Skeletal muscle cell (primary cell): ENCODE results near the gene PPT2.

Experiments used
- DNase-seq: peaks from one replicate; pipeline ENCODE4 v3.0.0-alpha.2; 2010; ENCODE audit warnings: low read depth
- H3K4me3 ChIP-seq: 2 replicates; pipeline ENCODE4 v1.5.1; 2011; ENCODE audit warnings: low read depth, mild to moderate bottlenecking, control low read depth, low read length, moderate library complexity

The PPT2 gene

DNA sequence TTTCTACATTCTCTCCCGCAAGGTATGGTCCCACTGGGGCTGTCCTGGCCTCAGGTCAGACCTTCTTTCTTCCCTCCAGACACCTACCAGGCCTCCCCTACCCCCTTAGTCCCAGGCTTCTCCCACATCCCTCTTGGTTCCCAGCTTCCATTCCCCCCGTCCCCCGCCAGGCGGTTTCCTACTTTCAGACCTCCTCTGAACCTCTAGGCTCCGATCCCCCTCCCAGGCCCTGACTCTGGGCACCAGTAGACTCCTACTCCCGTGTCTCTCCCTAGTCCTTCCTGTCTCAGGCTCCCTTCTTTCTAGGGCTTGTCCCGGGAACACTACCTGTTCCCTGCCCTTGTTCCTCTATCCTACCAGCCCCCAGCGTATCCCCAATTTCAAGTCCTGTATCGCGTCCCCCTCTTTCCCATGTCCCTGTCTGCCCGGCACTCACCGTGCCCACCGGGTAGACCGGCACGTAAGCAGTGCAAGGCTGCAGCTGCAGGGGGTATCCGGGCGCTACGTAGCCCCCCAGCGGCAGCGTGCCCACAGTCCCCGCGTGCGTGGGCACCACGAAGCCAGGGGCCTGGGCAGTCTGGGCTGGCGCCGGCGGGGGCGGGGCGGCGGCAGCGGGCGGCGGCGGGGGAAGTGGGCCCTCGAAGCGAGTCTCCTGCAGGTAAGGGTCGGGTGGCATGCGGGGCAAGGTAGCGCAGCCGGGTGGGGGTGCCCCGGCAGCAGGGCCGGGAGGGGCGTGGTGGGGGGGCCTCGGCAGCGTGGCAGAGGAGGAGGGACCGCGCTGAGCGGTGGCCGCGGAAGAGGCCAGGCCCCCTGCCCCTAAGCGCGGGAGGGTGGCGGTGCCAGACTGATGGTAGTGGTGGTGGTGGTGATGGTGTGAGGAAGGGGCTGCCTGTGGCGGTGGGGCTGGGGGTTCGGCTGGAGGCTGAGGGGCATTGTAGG is 3.7 kb upstream of the PPT2 start:
- H3K4me3 ChIP-seq = no peak overlapping the region
- no peak for DNase-seq

DNA sequence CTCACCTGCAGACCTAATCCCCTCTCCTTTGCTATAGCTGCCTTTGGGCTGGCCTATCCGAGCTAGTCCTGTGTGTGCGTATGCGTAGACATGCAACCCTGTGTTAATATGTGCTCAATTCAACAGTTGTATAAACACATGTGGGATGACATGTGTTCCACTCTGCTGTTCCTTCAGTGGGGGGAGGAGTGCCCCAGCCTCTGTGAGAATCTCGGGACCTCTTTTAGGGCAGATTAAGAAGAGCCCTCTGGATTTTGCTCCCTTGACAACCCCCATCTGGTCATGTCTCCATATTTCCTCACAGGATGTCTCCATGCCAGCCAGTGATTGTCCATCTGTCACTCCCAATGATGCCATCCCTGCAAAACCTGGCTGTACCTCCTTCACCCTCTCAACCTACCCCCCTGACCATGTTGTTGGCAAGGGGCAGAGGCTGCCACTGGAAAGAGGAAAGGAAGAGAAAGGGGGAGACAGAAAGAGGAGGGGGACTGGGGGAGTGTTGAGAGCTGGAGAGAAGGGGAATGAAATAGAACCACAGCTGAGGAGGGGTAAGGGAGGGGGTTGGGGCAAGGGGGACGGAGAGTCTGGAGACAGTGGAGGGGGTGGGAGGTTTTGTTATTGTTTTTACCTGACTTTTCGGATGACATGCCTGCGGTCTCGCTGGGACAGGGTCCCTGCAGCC is 2.6 kb upstream of the PPT2 start:
- H3K4me3 ChIP-seq = peak overlapping the region; percentile 78
- DNase-seq = no peak

DNA sequence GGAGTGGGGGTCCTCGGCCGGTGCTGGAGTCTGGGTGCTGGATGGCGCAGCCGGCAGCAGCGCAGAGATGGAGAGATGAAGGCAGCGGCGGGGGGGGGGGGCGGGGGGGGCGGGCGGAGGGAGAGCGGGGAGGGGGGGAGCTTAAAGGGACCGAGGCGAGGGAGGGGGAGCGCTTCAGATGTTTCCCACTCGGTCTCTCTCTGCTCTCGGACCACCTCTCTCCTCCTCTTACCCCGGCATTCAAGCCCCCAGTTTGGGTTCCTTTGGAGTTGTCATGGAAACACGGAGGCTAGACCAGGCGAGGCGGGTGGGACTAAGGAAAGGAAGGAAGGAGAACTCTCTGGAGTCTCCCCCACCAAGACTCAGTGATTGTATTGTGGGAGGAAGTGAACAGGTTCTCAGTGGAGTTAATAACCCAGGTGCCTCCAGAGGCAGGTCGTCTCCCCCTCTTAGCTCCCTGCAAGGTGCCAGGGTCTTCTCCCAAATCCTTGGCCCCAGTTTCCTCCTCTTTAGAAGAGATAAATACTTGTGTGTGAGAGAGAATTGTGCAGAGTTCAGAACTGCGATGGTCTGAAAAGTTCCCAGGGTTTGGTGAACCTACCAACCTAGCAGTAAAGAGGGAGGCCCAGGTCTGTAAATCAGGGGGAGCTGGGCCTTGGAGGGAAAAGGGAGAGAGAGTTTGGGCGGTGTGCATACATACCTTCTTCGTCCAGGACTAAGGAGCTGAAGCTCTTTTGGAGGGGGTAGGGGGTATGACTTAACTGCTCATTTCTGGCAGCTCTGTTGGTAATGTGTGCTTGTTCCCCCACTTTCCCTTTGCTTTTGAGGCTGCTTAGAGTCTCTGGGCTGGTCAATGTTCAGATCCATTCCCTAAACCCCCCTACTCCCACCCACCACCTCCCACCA is 1.8 kb upstream of the PPT2 start, which contains the start of gene PRRT1:
Gene PRRT1 (minus strand): TSS at position 77 of the 906 bp plus-strand sequence. CDS start 112 bp downstream, outside the sequence.
- DNase-seq = no peak
- peak within 1 kb of the TSS; percentile 78 for H3K4me3 ChIP-seq

DNA sequence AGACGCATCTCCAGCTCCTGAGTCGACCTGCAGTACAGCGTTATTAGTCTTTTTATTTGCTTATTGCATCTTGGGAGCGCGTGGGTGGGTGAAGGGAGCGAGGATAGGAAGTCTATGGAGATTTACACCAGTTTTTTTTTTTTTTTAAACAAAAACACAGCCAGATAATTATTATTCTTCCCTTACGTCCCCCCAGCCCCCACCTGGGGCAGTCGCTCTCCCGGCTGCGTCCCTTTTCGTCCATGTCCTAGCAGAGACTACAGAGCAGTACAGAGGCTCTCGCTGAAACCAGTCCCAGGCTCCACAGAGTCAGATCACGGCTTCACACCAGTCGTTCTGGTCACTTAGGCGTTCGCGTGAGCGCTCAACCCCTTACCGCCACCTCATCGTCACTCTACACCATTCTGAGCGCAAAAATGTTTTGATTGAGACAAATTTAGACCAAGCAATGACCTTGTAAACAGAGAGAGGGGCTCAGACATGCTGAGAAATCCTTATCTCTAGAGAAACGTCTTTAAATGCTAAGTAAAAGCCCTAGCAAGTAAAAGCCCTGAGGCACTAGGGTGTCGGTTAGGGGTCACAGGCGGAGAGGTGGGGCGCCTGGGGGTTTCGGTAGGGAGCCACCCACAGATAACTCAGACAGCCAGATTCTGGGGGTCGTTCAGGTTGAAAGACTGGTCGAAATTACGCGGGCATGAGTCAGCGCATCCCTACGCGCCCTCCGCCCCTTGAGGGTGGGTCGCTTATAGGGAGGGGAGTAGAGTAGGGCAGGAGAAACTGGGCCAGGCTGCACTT is 975 bp upstream of the PPT2 start:
- no peak for DNase-seq
- H3K4me3 ChIP-seq = peak overlapping the region; percentile 78

DNA sequence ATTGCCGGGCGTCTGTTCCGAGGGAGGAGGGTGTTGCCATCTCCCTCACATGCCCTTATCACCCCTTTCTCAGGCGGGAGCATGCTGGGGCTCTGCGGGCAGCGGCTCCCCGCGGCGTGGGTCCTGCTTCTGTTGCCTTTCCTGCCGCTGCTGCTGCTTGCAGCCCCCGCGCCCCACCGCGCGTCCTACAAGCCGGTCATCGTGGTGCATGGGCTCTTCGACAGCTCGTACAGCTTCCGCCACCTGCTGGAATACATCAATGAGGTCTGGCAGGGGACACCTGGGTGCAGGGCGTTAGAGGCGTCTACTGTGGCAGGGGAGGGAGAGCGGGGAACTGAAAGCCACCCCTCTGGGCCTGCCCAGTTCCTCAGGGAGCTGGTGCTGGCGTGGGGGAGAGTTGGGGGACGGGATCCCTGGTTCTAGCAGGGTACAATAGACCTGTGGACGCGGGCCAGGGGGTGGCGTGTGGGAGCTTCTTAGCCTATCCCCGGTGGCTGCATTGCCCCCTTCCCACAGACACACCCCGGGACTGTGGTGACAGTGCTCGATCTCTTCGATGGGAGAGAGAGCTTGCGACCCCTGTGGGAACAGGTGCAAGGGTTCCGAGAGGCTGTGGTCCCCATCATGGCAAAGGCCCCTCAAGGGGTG is 697 bp downstream of the PPT2 start:
- DNase-seq = no peak
- peak overlapping the region; percentile 78 for H3K4me3 ChIP-seq

DNA sequence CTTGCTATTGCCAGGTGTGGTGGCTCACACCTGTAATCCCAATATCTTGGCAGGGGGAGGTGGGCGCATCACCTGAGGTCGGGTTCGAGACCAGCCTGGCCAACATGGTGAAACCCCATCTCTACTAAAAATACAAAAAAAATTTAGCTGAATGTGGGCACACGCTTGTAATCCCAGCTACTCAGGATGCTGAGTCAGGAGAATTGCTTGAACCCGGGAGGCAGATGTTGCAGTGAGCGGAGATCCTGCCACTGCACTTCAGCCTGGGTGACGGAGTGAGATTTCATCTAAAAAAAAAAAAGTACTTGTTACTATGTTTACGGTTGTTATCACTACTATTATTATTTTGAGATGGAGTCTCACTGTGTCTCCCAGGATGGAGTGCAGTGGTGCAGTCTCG is 3.0 kb downstream of the PPT2 start:
- no peak overlapping the region for H3K4me3 ChIP-seq
- DNase-seq = no peak

DNA sequence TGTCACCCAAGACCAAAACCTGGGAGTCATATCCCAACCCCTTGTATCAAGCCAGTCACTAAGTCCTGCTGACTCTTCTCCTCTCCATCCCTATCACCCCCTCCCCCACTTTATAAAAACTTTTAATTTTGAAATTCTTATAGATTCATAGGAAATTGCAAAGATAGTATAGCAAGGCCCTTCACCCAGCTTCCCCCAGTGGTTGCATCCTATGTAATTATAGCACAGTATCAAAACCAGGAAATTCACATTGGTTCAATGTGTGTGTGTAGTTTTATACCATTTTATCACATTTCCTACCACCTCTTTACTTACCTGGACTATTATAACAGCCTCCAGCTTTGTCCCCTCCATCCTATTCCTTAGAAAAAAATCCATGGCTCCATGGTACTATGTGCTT is 4.1 kb downstream of the PPT2 start:
- no peak for DNase-seq
- no peak overlapping the region for H3K4me3 ChIP-seq

DNA sequence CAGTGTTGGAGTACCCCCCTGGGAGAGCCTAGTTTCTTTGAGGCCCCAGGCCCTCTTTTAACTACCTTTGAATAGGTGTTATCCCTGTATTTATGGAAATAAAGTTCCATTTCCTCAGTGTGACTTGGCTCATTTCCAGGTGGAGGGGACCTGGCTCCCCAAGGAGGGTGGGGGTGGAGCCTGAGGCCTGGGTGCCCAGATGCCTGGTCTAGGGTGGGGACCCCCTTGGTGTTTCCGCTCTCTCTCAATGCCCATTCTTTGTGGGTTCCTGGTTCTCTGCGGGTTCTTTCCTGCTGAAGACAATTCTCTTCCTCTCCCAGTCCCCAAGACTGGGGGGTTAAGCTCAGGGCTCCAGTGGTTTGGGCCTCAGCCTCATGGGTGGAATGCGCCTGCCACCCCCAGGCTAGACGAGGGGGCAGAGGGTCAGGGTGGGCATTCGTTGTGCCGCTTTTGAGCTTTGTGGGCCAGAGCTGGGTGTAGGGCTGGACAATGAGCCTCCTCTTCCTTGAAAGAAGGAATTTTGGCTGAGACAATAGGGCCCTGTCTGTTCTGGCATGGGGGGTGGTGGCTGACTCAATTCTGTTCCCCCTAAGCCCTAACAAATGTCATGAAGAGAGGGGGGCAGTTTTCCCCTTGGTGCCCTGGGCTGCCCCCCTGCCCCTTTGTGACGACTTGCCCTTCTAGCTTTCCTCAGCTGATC is 9.8 kb downstream of the PPT2 start:
- H3K4me3 ChIP-seq = no peak overlapping the region
- DNase-seq = no peak

DNA sequence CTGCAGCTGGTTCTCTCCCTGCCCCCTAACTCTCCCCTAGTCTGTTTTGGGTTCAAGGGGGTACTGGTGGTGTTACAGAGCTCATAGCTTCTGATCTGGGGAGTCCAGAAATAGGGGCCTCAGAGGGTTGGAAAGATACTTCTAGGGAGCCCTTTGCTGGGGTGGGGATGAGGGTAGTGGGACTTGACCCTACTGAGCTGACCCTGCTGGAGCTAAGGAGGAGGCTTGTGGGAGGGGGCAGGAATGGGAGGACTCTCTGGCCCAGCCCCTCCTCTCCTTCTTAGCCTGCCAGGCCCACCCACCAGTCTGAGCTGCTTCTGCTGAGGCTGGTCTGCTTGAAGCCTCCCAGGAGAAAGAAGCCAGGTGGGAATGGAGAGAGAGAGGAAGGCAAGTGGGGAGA is 10.4 kb downstream of the PPT2 start, which contains the start of gene EGFL8:
Gene EGFL8 (plus strand): TSS at position 301 of the 400 bp plus-strand sequence. CDS start 1,571 bp downstream, outside the sequence.
- H3K4me3 ChIP-seq = no peak within 1 kb of the TSS
- DNase-seq = no peak

DNA sequence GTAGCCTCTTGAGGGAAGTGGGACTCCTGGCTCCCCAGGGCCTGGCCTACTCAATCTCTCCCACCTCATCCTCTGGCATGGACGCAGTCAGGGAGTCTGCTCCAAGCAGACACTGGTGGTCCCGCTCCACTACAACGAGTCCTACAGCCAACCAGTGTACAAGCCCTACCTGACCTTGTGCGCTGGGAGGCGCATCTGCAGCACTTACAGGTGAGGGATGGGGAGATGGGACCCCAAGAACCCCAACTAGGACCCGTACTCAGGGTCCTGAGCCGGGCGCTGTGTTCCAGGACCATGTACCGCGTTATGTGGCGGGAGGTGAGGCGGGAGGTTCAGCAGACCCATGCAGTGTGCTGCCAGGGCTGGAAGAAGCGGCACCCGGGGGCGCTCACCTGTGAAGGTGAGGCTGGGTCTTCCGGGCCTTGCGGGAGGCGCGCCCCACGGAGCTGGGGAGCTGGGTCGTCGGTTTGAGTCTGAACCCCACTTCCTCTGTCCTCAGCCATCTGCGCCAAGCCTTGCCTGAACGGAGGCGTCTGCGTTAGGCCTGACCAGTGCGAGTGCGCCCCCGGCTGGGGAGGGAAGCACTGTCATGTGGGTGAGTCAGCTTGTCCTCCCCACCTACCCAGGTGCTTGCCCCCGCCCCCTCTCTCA is 12.6 kb downstream of the PPT2 start:
- no peak overlapping the region for H3K4me3 ChIP-seq
- no peak for DNase-seq

DNA sequence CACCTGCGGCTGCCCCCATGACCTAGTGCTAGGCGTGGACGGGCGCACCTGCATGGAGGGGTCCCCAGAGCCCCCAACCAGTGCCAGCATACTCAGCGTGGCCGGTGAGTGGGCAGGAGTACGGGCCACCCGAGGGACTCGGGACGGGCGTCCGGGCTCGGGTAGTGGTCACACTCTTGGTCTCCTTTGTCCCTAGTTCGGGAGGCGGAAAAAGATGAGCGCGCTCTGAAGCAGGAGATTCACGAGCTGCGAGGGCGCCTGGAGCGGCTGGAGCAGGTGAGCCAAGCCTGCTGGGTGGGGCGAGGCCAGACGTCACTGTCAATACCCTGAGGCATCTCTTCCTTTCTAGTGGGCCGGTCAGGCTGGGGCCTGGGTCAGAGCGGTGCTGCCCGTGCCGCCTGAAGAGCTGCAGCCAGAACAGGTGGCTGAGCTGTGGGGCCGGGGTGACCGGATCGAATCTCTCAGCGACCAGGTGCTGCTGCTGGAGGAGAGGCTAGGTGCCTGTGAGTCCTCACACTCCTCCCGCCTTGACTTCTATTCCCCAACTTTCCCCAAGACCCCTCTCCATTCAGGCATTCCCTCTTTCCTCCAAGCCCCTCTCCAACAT is 13.3 kb downstream of the PPT2 start:
- DNase-seq = no peak
- no peak overlapping the region for H3K4me3 ChIP-seq

DNA sequence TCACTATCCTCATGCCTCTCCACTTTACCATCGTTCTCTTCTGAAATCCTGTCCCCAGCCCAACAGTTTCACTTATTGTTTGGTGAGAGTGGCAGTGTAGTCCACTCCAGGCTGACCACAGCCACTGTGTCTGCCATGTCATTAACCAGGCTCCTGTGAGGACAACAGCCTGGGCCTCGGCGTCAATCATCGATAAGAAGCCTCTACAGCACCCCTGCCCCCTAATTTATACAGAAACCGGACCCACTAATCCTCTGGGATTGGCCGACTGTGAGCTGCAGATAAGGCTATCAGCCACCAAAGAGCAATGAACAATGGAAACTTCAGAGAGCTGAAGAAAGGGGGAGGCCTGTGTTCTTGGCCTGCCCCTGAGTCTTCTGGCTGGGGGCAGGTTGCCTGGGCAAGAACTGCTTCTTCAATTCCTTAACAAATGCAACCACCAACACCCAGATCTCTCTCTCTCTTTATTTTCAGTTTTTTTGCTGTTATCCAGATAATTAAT is 13.9 kb downstream of the PPT2 start:
- no peak overlapping the region for H3K4me3 ChIP-seq
- DNase-seq = no peak

DNA sequence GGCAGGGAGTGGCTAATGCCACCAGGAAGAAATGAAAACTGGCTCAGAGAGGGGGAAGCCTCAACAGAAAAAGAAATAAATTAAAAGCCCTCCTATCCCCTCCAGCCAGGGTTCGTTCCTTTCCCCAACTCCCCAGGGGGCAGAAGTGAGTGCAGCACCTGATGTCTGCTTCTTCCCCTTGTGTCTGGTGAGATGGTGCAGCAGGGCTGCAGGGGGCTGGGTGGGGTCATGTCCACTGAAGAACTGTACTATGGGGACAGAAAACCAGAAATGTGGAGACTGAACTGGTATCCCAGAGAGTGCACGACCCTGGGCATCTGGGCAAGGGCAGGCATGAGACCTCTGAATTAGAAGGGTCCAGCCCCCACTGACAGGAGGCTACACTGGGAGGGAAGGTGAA is 14.4 kb downstream of the PPT2 start:
- DNase-seq = no peak
- H3K4me3 ChIP-seq = no peak overlapping the region

DNA sequence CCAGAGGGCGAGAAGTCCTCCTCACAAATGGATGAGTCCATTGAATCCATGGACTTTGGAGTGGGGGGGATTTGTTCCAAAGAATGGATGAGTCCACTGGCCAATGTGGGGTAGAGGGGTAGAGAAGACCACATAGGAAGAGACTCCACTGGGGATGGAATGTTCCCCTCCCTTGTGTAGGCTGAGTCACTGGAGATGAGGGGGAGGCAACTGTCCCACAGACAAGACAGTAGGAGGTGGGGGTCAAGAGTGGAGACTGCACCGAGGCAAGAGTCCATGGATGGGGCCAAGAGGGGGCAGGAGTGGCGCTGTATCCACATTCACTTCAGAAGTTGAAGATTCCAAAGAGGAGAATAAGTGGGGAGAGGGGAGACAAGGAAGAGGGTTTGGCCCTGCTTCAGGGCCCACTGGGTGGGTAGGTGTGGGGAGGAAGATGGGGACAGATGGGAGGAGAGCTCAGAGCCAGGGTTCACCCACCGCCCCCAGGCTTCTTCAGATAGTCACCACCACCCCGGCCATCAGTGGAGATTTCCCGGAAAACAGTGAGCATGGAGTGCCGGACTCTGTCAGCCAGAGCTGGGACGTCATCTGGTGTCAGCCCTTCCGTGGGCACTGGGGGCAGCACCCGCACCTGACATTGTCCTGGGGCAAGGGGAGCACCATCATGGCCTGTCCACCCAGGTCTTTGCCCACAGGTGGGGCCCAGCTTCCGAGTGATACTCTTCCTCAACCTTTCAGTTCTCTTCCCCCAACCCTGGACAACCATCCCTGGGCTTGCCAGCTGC is 15.1 kb downstream of the PPT2 start:
- DNase-seq = no peak
- no peak overlapping the region for H3K4me3 ChIP-seq

DNA sequence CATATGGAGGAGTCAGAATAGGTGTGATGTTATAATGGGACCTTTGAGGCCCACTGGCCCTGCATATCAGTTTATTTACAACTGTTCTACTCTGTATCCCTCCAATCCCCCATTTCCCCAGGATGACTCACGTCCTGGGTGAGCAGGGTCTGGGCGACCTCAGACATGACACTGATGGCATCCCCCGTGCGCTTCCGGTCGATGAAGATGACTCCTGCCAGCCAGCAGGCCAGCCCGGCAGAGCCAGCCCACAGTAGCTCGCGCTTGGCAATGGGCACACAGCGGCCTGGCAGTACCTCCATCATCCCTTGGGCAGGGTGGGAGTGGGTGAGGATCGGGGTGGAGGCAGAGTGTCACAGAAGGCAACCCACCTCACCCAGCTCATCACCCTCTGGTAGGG is 16.4 kb downstream of the PPT2 start:
- no peak for DNase-seq
- no peak overlapping the region for H3K4me3 ChIP-seq

DNA sequence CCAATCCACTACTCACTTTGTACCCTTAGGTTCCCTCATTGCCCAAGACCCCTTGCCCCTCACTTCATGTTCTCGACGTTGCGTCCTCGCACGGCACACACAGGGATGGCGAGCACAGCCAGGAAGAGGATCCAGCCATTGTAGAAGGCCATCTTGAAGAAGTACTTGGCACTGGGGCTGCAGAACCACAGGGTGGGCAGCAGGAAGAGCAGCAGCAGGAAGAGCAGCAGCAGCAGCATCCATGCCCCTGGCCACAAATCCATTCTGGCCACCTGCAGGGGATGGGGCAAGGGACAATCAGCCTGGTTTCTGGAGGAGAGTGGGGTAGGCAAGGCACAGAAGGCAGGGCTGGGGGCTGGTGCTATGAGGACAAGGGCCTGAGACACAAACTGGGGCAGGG is 17.3 kb downstream of the PPT2 start:
- H3K4me3 ChIP-seq = no peak overlapping the region
- no peak for DNase-seq
